Upper lobe of left lung (tissue), 4 donors: ENCODE results near the gene DOCK6.

Source experiments
- CTCF ChIP-seq, 6 experiments: fragments of 450-650 bp in 4 of 6; fragments of 200-600 bp in 2 of 6; sonication (generic) in 2 of 6; IDR thresholded peaks; one replicate each; pipeline ENCODE4 v1.5.1; 2016 to 2019; ENCODE audit warnings: antibody characterized with exemption in 6 of 6
- EP300 ChIP-seq, 4 donors: sonication (generic); formaldehyde crosslinking; IDR thresholded peaks; one replicate each; pipeline ENCODE4 v1.5.1; 2017; ENCODE audit warnings: antibody characterized with exemption in 4 of 4, control low read depth in 2 of 4
- POLR2A ChIP-seq, 4 donors: fragments of 450-650 bp; IDR thresholded peaks; one replicate each; pipeline ENCODE4 v1.5.1; 2016 to 2017; ENCODE audit warnings: antibody characterized with exemption in 4 of 4, mild to moderate bottlenecking in 2 of 4
- POLR2AphosphoS5 ChIP-seq, 2 donors: sonication (generic); formaldehyde crosslinking; IDR thresholded peaks; one replicate each; pipeline ENCODE4 v1.5.1; 2017; ENCODE audit warnings: antibody characterized with exemption in 2 of 2

- TF ChIP-seq POLR2A (IDR thresholded peaks at IDR 0.05) (no peak), EP300 (IDR thresholded peaks at IDR 0.05) (no peak), CTCF (IDR thresholded peaks at IDR 0.05) (no peak), POLR2AphosphoS5 (IDR thresholded peaks at IDR 0.05) (no peak)
Observed at GRCh38 chr19:11209839-11210655, 52.3 kb downstream of the DOCK6 start.
